ENCODE measurements around the gene DYSF. TPM values are rescaled to one million over a fixed set of nuclear protein-coding genes. Genes with fewer than 3 reads are reported as not detected.

The DYSF gene
- total RNA-seq, 1 experiment from 2014 or later = 0.89 TPM

- no TSS peak for BruUV-seq (replicated peaks)
- Histone ChIP-seq H3K36me3 (ENCODE audit: control insufficient read depth in 1 of 2, insufficient read depth in 2 of 2, low read length in 2 of 2) (no peaks in the 10 kb centered on the region), H3K9ac (ENCODE audit: low read length) (no peak overlapping the region), H3K9me3 (ENCODE audit: control insufficient read depth in 1 of 2, insufficient read depth in 1 of 2, low read depth in 1 of 2, low read length in 2 of 2) (no peaks in the 10 kb centered on the region; a peak in 1 of 4 replicates), H3K4me3 (replicated peaks in 1 of 2; ENCODE audit: low read depth in 1 of 2, low read length in 2 of 2) (no peak overlapping the region), H3K79me2 (ENCODE audit: insufficient read depth, low read length) (no peaks in the 10 kb centered on the region), H3K4me2 (ENCODE audit: low read length) (no peak overlapping the region), H3K27me3 (ENCODE audit: insufficient read depth, low read length) (no peaks in the 10 kb centered on the region), H2AFZ (ENCODE audit: low read depth, low read length, poor library complexity, severe bottlenecking) (no peak overlapping the region), H3K27ac (ENCODE audit: low read depth, low read length) (no peak overlapping the region), H3K4me1 (ENCODE audit: control insufficient read depth in 1 of 2, insufficient read depth in 2 of 2, low read length in 2 of 2) (peaks cover 0 to 18% of the 10 kb centered on the region in 2 experiments; a peak in 2 of 4 replicates), H3K9me2 (ENCODE audit: insufficient read depth) (no peaks in the 10 kb centered on the region), H4K20me1 (ENCODE audit: insufficient read depth) (no peaks in the 10 kb centered on the region)
- CTCF ChIA-PET = no interaction called here
- ATAC-seq (no peak), DNase-seq (ENCODE audit: low read depth, low spot score) (no peak)
- RAD21 ChIA-PET (ENCODE audit: low non-redundant PET in 1 of 2, low total read pairs in 2 of 2, uncharacterized antibody in 2 of 2, unreplicated experiment in 2 of 2) = no interaction called here
- POLR2A ChIA-PET = no interaction called here
- intact Hi-C loops (cut with micrococcal nuclease) = no loop called here
- no peak for TF ChIP-seq ZFX (IDR thresholded peaks at IDR 0.05)
- TF ChIP-seq EZH2phosphoT487 (IDR thresholded peaks at IDR 0.05; ENCODE audit: borderline replicate concordance) = no peak
- no peak for TF ChIP-seq YY1 (IDR thresholded peaks at IDR 0.05; ENCODE audit: extremely low read depth, insufficient replicate concordance, low read depth, low read length)
- no peak for TF ChIP-seq MAX (IDR thresholded peaks at IDR 0.05)
- no peak for TF ChIP-seq EGR1 (IDR thresholded peaks at IDR 0.05; ENCODE audit: low read depth)
- no peak for TF ChIP-seq SP1 (IDR thresholded peaks at IDR 0.05; ENCODE audit: low read depth)
- no peak for TF ChIP-seq POLR2A (IDR thresholded peaks at IDR 0.05; ENCODE audit: borderline replicate concordance, extremely low read depth, insufficient read depth, insufficient read length)
These were observed 82.2 kb downstream of the DYSF start for GRCh38 chr2:71535526-71535925.

GRCh38 chr2:71536226-71536671 is 82.9 kb downstream of the DYSF start:
- no peak overlapping the region for H2AFZ ChIP-seq (ENCODE audit: low read depth, low read length, poor library complexity, severe bottlenecking)
- no peak overlapping the region for H3K27ac ChIP-seq (ENCODE audit: low read depth, low read length)
- no peak overlapping the region for H3K4me2 ChIP-seq (ENCODE audit: low read length)
- no peaks in the 10 kb centered on the region for H3K27me3 ChIP-seq (ENCODE audit: insufficient read depth, low read length)
- DNase-seq (ENCODE audit: low read depth, low spot score) (no peak), ATAC-seq (no peak)
- H3K9me3 ChIP-seq (ENCODE audit: control insufficient read depth in 1 of 2, insufficient read depth in 1 of 2, low read depth in 1 of 2, low read length in 2 of 2) = no peaks in the 10 kb centered on the region; a peak in 1 of 4 replicates
- no peaks in the 10 kb centered on the region for H3K79me2 ChIP-seq (ENCODE audit: insufficient read depth, low read length)
- POLR2A ChIA-PET = interaction anchor here (0.6 kb wide), 1 partner anchor 1232 kb away, joined by 3 read pairs; no protein-coding TSS in a partner anchor
- CTCF ChIA-PET = no interaction called here
- RAD21 ChIA-PET (ENCODE audit: low non-redundant PET in 1 of 2, low total read pairs in 2 of 2, uncharacterized antibody in 2 of 2, unreplicated experiment in 2 of 2) = no interaction called here
- H3K9ac ChIP-seq (ENCODE audit: low read length) = no peak overlapping the region
- H3K36me3 ChIP-seq (ENCODE audit: control insufficient read depth in 1 of 2, insufficient read depth in 2 of 2, low read length in 2 of 2) = no peaks in the 10 kb centered on the region
- H3K4me3 ChIP-seq (replicated peaks in 1 of 2; ENCODE audit: low read depth in 1 of 2, low read length in 2 of 2) = no peak overlapping the region
- H3K4me1 ChIP-seq (ENCODE audit: control insufficient read depth in 1 of 2, insufficient read depth in 2 of 2, low read length in 2 of 2) = peaks cover 0 to 12% of the 10 kb centered on the region in 2 experiments; a peak in 2 of 4 replicates
- H4K20me1 ChIP-seq (ENCODE audit: insufficient read depth) = no peaks in the 10 kb centered on the region
- no TSS peak for BruUV-seq (replicated peaks)
- no peaks in the 10 kb centered on the region for H3K9me2 ChIP-seq (ENCODE audit: insufficient read depth)
- intact Hi-C loops (cut with micrococcal nuclease) = no loop called here
- TF ChIP-seq CTCF (IDR thresholded peaks at IDR 0.05 in 2 of 3, conservative IDR thresholded peaks at IDR 0.05 in 1 of 3; ENCODE audit: borderline replicate concordance in 1 of 3, insufficient read depth in 1 of 3, low read depth in 2 of 3, low read length in 2 of 3) (no peak), SIN3A (IDR thresholded peaks at IDR 0.05; ENCODE audit: low read depth) (no peak), ELF1 (IDR thresholded peaks at IDR 0.05; ENCODE audit: borderline replicate concordance, low read depth) (no peak), REST (IDR thresholded peaks at IDR 0.05; ENCODE audit: low read depth) (no peak), MAX (IDR thresholded peaks at IDR 0.05) (no peak), ZNF274 (IDR thresholded peaks at IDR 0.05; ENCODE audit: low read depth, low read length) (no peak), YY1 (IDR thresholded peaks at IDR 0.05; ENCODE audit: extremely low read depth, insufficient replicate concordance, low read depth, low read length) (no peak), ATF3 (IDR thresholded peaks at IDR 0.05) (no peak), RAD21 (IDR thresholded peaks at IDR 0.05; ENCODE audit: low read depth) (no peak), EZH2phosphoT487 (IDR thresholded peaks at IDR 0.05; ENCODE audit: borderline replicate concordance) (no peak), EZH2 (IDR thresholded peaks at IDR 0.05) (no peak), ZFX (IDR thresholded peaks at IDR 0.05) (no peak)
